GM12864 (cell line): ENCODE results near the gene KCNC3.
"Not testable (repeated sequence)": the region's sequence is repeated elsewhere in the genome, so short reads cannot be mapped to it uniquely, and the experiment has no call there.

Source experiments
- DNase-seq: peaks from one replicate; pipeline ENCODE4 v3.0.0-alpha.2; 2011; ENCODE audit warnings: low read depth
- H3K4me3 ChIP-seq: 2 replicates; pipeline ENCODE4 v1.5.1; 2011; ENCODE audit warnings: mild to moderate bottlenecking, low read depth, low read length, control low read depth
- CTCF ChIP-seq: IDR thresholded peaks from 2 replicates; pipeline ENCODE4 v1.5.1; 2011; ENCODE audit warnings: low read depth, mild to moderate bottlenecking, moderate library complexity, low read length, control low read depth, inconsistent platforms; ENCODE audit errors: missing control alignments

KCNC3 gene

GRCh38 chr19:50349277-50350057 is 20.3 kb upstream of the KCNC3 start:
- peak; percentile 57 for TF ChIP-seq CTCF
- DNase-seq, result no peak
- H3K4me3 ChIP-seq, result no peak overlapping the region

DNA sequence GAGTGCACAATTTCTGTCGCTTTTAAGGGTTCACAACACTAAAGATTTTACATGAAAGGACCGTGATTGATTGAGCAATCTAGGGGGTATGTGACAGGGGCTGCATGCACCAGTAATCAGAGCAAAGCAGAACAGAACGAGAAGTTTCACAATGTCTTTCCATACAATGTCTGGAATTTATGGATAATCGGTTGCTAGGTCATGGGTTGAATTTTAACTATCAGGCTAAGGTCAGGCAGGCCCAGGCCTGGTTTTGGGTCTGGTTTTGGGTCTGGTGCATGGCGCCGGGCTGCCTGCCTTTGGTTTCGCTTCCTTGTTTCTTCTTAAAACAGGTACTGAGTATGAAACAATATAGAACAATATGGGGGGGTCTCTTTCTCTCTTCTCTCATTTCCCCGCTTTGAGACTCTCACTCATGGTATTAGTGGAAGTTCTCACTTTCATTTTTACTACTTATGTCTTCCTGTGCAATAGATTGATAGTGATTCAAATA is 18.0 kb upstream of the KCNC3 start:
- peak; percentile 87 for DNase-seq
- not testable (repeated sequence) for H3K4me3 ChIP-seq

GRCh38 chr19:50344661-50345318 is 15.6 kb upstream of the KCNC3 start:
- H3K4me3 ChIP-seq, result peak overlapping the region; percentile 57
- no peak for TF ChIP-seq CTCF
- peak; percentile 91 for DNase-seq

- peak; percentile 94 for DNase-seq
- H3K4me3 ChIP-seq, result peak overlapping the region; percentile 38
- no peak for TF ChIP-seq CTCF
These were observed 12.0 kb upstream of the KCNC3 start for GRCh38 chr19:50341091-50341564.

DNA sequence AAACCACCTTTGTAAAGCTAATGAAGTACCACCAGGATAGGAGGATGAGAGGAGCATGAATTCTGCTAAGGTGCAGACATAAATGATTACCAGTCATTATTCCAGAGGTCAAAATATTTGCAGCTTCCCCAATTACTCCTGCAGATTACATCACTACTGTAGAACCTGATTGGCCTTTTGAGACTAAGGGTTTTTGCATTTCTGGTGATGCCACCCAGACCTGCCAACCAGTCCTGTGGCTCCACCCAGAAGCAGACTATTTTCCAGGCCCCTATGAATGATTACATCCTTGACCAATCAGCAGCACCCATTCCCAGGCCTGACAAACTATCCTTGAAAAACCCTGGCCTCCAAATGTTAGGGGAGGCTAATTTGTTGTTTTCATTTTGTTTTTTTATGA is 11.2 kb upstream of the KCNC3 start:
- H3K4me3 ChIP-seq, result peak overlapping the region; percentile 20
- no peak for TF ChIP-seq CTCF

DNA sequence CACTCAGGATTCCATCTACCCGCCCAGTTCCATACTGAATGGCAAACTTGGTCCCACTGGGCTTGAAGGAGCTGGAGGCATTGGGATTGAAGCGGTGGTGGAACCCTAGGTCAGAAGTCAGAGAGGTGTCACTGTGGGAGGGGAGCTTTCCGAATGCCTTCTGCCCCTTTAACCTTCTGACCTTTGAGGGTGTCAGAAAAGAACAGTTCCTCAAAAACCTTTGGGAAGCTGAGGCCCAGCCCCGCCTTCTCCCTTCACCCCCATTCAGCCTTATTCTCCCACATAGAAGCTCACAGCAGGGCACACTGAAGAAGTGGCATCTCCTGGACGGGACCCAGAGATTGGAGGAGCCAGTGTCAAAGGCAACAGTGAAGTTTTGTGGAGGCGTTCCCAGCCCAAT is 7.9 kb upstream of the KCNC3 start:
- DNase-seq, H3K4me3 ChIP-seq: not testable (repeated sequence)

More for the DNA sequence above, 11.2 kb upstream of the KCNC3 start:
- no peak for DNase-seq

GRCh38 chr19:50334741-50335421 is 5.7 kb upstream of the KCNC3 start:
- no peak for TF ChIP-seq CTCF
- DNase-seq, result no peak
- H3K4me3 ChIP-seq, result no peak overlapping the region
